Measurements from ENCODE around the gene RASGRP2. TPM values are rescaled to one million over a fixed set of nuclear protein-coding genes. Genes with fewer than 3 reads are reported as not detected.

The RASGRP2 gene
- total and polyA plus RNA-seq, 2 donors = 38.1 to 227 TPM

DNA sequence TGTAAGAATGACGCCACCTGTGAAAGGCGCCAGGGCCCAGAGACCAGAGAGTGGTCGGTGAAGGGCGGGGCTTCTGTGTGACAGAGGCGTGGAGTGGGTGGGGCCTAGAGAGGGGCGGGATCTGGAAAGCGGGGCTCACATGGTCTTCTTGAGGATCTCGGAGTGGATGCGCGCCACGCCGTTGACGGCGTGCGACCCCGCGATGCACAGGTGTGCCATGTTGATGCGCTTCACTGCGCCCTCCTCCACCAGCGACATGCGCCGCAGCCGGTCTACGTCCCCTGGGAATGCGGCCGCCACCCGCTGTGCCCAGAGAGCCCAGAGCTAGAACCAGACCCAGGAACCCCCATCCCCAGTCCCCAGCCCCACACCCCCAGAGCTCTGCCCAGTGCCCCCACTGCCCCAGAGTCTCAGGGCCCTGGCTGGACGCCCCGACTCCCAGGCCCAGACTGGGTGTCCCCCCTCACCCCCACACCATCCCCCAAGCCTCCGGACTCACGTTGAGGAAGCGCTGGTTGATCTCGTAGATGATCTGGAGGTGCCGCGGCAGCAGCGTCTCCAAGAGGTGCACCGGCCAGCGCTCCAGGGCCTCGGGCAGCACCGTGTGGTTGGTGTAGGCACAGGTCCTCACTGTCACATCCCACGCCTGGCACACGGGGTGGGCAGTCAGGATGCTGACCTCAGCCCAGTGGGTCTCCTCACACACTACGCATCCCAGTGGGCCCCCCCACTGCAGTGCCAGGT, 9.6 kb upstream of the RASGRP2 start:
- Histone ChIP-seq H3K4me1 (ENCODE audit: control insufficient read depth in 2 of 2, insufficient read depth in 2 of 2, low read length in 2 of 2) (no peaks in the 10 kb centered on the region), H3K27ac (ENCODE audit: low read depth in 1 of 2, low read length in 1 of 2) (no peak overlapping the region), H3K4me3 (ENCODE audit: low read length in 2 of 2) (no peak overlapping the region), H3K27me3 (ENCODE audit: control insufficient read depth in 2 of 2, insufficient read depth in 1 of 2, low read length in 1 of 2) (no peaks in the 10 kb centered on the region), H3K9me3 (ENCODE audit: control insufficient read depth in 2 of 2, insufficient read depth in 1 of 2, low read length in 1 of 2) (no peaks in the 10 kb centered on the region), H3K36me3 (ENCODE audit: control insufficient read depth in 2 of 2, insufficient read depth in 2 of 2, low read length in 1 of 2) (peaks cover 2 to 16% of the 10 kb centered on the region in 2 donors)
- WGBS = 96% methylated on average over 43 of the region's 43 CpGs
- DNase-seq (ENCODE audit: low read depth in 6 of 9, low spot score in 9 of 9) = no peak

- Histone ChIP-seq H3K9me3 (ENCODE audit: control insufficient read depth in 2 of 2, insufficient read depth in 1 of 2, low read length in 1 of 2) (no peaks in the 10 kb centered on the region), H3K27me3 (ENCODE audit: control insufficient read depth in 2 of 2, insufficient read depth in 1 of 2, low read length in 1 of 2) (no peaks in the 10 kb centered on the region), H3K27ac (ENCODE audit: low read depth in 1 of 2, low read length in 1 of 2) (no peak overlapping the region), H3K4me3 (ENCODE audit: low read length in 2 of 2) (no peak overlapping the region), H3K4me1 (ENCODE audit: control insufficient read depth in 2 of 2, insufficient read depth in 2 of 2, low read length in 2 of 2) (peaks cover 0 to 3% of the 10 kb centered on the region in 2 donors), H3K36me3 (ENCODE audit: control insufficient read depth in 2 of 2, insufficient read depth in 2 of 2, low read length in 1 of 2) (peaks cover 2 to 16% of the 10 kb centered on the region in 2 donors)
- WGBS = 98% methylated on average over 7 of the region's 7 CpGs
- DNase-seq (ENCODE audit: low read depth in 6 of 9, low spot score in 9 of 9) = no peak
Measured at GRCh38 chr11:64753019-64753379, 9.1 kb upstream of the RASGRP2 start.

DNA sequence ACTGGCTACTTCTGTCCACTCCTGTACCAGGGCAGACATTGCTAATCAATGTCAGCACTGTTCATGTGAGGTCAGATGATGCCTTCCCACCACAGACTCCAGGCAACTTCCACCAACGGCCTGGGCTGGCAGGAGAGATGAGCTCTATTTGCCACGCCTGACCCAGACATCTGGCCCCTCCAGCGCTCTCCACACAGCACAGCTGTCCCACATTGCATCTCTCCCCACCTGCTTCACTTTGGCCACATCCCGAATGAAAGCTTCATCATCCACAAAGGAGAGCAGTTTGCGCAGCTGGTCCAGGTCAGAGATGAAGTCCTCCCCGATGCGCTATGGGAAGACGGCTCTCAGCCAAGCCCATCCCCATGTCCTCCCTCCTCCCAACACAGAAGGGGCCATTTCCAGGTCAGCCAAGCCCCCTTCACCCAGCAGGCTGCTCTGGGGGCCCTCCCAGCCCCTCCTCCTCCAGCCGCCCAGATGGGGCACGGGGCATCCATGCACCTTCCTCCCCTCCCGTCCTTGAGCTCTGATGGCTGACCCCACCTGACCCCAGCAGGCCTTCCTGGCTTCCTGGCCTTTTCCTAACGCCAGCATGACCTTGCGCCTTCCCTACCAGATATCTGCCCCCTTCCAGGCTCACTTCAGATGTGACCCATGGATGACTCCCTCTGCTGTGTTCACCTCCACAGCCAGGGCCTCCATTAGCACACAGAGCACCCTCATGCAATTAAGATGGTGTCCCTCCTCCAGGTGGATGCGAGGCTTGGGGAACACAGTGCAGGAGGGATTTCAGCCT, 8.4 kb upstream of the RASGRP2 start:
- H3K4me1 ChIP-seq (ENCODE audit: control insufficient read depth in 2 of 2, insufficient read depth in 2 of 2, low read length in 2 of 2) = peaks cover 0 to 4% of the 10 kb centered on the region in 2 donors
- H3K27ac ChIP-seq (ENCODE audit: low read depth in 1 of 2, low read length in 1 of 2) = no peak overlapping the region
- H3K36me3 ChIP-seq (ENCODE audit: control insufficient read depth in 2 of 2, insufficient read depth in 2 of 2, low read length in 1 of 2) = peaks cover 2 to 16% of the 10 kb centered on the region in 2 donors
- no peaks in the 10 kb centered on the region for H3K9me3 ChIP-seq (ENCODE audit: control insufficient read depth in 2 of 2, insufficient read depth in 1 of 2, low read length in 1 of 2)
- no peaks in the 10 kb centered on the region for H3K27me3 ChIP-seq (ENCODE audit: control insufficient read depth in 2 of 2, insufficient read depth in 1 of 2, low read length in 1 of 2)
- H3K4me3 ChIP-seq (ENCODE audit: low read length in 2 of 2) = no peak overlapping the region
- WGBS = 96% methylated on average over 14 of the region's 14 CpGs
- no peak for DNase-seq (ENCODE audit: low read depth in 6 of 9, low spot score in 9 of 9)

- Histone ChIP-seq H3K27me3 (ENCODE audit: control insufficient read depth in 2 of 2, insufficient read depth in 1 of 2, low read length in 1 of 2) (no peaks in the 10 kb centered on the region), H3K27ac (ENCODE audit: low read depth in 1 of 2, low read length in 1 of 2) (no peak overlapping the region), H3K9me3 (ENCODE audit: control insufficient read depth in 2 of 2, insufficient read depth in 1 of 2, low read length in 1 of 2) (peaks cover 0 to 4% of the 10 kb centered on the region in 2 donors), H3K4me3 (ENCODE audit: low read length in 2 of 2) (no peak overlapping the region), H3K36me3 (ENCODE audit: control insufficient read depth in 2 of 2, insufficient read depth in 2 of 2, low read length in 1 of 2) (peaks cover 2 to 16% of the 10 kb centered on the region in 2 donors), H3K4me1 (ENCODE audit: control insufficient read depth in 2 of 2, insufficient read depth in 2 of 2, low read length in 2 of 2) (peaks cover 0 to 11% of the 10 kb centered on the region in 2 donors)
- WGBS = 99% methylated on average over 9 of the region's 9 CpGs
- DNase-seq (ENCODE audit: low read depth in 6 of 9, low spot score in 9 of 9) = no peak
Measured at GRCh38 chr11:64751580-64751979, 7.6 kb upstream of the RASGRP2 start.

GRCh38 chr11:64751136-64751535, 7.2 kb upstream of the RASGRP2 start:
- H3K27me3 ChIP-seq (ENCODE audit: control insufficient read depth in 2 of 2, insufficient read depth in 1 of 2, low read length in 1 of 2) = no peaks in the 10 kb centered on the region
- H3K27ac ChIP-seq (ENCODE audit: low read depth in 1 of 2, low read length in 1 of 2) = no peak overlapping the region
- no peak overlapping the region for H3K4me3 ChIP-seq (ENCODE audit: low read length in 2 of 2)
- peaks cover 4 to 16% of the 10 kb centered on the region in 2 donors for H3K4me1 ChIP-seq (ENCODE audit: control insufficient read depth in 2 of 2, insufficient read depth in 2 of 2, low read length in 2 of 2)
- peaks cover 2 to 16% of the 10 kb centered on the region in 2 donors for H3K36me3 ChIP-seq (ENCODE audit: control insufficient read depth in 2 of 2, insufficient read depth in 2 of 2, low read length in 1 of 2)
- DNase-seq (ENCODE audit: low read depth in 6 of 9, low spot score in 9 of 9) = no peak
- H3K9me3 ChIP-seq (ENCODE audit: control insufficient read depth in 2 of 2, insufficient read depth in 1 of 2, low read length in 1 of 2) = peaks cover 0 to 7% of the 10 kb centered on the region in 2 donors
- WGBS = 97% methylated on average over 9 of the region's 9 CpGs

- whole genome bisulfite sequencing = 95% methylated on average over 13 of the region's 13 CpGs
- Histone ChIP-seq H3K9me3 (ENCODE audit: control insufficient read depth in 2 of 2, insufficient read depth in 1 of 2, low read length in 1 of 2) (peaks cover 0 to 7% of the 10 kb centered on the region in 2 donors), H3K27me3 (ENCODE audit: control insufficient read depth in 2 of 2, insufficient read depth in 1 of 2, low read length in 1 of 2) (no peaks in the 10 kb centered on the region), H3K4me1 (ENCODE audit: control insufficient read depth in 2 of 2, insufficient read depth in 2 of 2, low read length in 2 of 2) (peaks cover 5 to 22% of the 10 kb centered on the region in 2 donors), H3K4me3 (ENCODE audit: low read length in 2 of 2) (no peak overlapping the region), H3K36me3 (ENCODE audit: control insufficient read depth in 2 of 2, insufficient read depth in 2 of 2, low read length in 1 of 2) (peaks cover 2 to 16% of the 10 kb centered on the region in 2 donors), H3K27ac (ENCODE audit: low read depth in 1 of 2, low read length in 1 of 2) (no peak overlapping the region)
- no peak for DNase-seq (ENCODE audit: low read depth in 6 of 9, low spot score in 9 of 9)
Measured at GRCh38 chr11:64750361-64751054, 6.6 kb upstream of the RASGRP2 start.

DNA sequence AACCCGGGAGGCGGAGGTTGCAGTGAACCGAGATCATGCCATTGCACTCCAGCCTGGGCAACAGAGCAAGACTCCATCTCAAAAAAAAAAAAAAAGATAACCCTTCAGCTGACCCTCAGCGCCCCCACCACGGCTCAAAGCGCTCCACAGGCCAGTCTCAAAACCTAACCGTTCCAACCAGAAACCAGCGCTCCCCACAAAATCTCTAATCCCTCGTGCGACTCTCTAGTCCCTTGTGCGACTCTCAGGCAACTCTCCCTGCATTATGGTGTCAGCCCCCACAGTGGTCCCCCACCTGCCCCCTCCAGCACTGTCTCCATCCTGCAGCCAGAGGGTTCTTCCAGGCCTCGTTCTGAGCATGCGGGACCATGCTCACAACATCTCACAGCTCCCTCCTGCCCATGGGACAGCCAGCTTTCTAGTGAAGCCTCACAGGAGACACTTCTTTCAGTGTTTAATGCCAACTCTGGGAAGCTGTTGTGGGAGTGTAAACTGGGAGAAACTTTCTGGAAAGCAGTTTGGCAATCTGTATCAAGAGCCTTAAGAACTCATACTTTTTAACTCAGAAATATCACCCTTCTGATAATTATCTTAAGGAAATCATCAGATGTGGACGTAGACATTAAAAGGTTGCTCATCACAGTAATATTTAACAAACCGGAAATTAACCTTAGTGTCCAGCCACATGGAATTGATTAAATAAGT, 4.2 kb upstream of the RASGRP2 start:
- Histone ChIP-seq H3K27ac (ENCODE audit: low read depth in 1 of 2, low read length in 1 of 2) (no peak overlapping the region), H3K36me3 (ENCODE audit: control insufficient read depth in 2 of 2, insufficient read depth in 2 of 2, low read length in 1 of 2) (peaks cover 2 to 6% of the 10 kb centered on the region in 2 donors), H3K4me3 (ENCODE audit: low read length in 2 of 2) (no peak overlapping the region), H3K27me3 (ENCODE audit: control insufficient read depth in 2 of 2, insufficient read depth in 1 of 2, low read length in 1 of 2) (peaks cover 0 to 15% of the 10 kb centered on the region in 2 donors), H3K9me3 (ENCODE audit: control insufficient read depth in 2 of 2, insufficient read depth in 1 of 2, low read length in 1 of 2) (peaks cover 0 to 7% of the 10 kb centered on the region in 2 donors), H3K4me1 (ENCODE audit: control insufficient read depth in 2 of 2, insufficient read depth in 2 of 2, low read length in 2 of 2) (peaks cover 11 to 40% of the 10 kb centered on the region in 2 donors)
- no peak for DNase-seq (ENCODE audit: low read depth in 6 of 9, low spot score in 9 of 9)
- WGBS = 96% methylated on average over 15 of the region's 15 CpGs

DNA sequence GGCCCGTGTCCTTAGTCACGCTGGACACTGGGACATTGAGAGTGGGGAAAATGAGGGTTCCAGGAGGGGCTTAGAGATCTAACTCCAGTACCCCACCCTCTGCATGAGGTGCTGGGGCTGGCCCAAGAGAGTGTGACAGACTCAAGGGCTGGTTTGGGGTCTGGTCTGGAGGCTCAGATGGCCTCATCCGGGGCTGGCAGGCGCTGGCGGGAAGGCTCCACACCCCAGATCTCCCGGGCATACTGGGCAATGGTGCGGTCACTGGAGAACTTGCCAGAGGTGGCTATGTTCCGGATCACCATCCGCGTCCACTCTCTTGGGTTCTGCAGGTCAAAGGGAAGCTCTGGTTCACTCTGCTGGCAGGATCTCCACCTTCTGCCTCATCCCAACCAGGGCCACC, 2.5 kb upstream of the RASGRP2 start:
- Histone ChIP-seq H3K4me1 (ENCODE audit: control insufficient read depth in 2 of 2, insufficient read depth in 2 of 2, low read length in 2 of 2) (peaks cover 18 to 56% of the 10 kb centered on the region in 2 donors), H3K36me3 (ENCODE audit: control insufficient read depth in 2 of 2, insufficient read depth in 2 of 2, low read length in 1 of 2) (peaks cover 0 to 2% of the 10 kb centered on the region in 2 donors), H3K27ac (ENCODE audit: low read depth in 1 of 2, low read length in 1 of 2) (peak overlapping the region; percentile 71 to 96), H3K4me3 (ENCODE audit: low read length in 2 of 2) (no peak overlapping the region), H3K27me3 (ENCODE audit: control insufficient read depth in 2 of 2, insufficient read depth in 1 of 2, low read length in 1 of 2) (peaks cover 0 to 31% of the 10 kb centered on the region in 2 donors), H3K9me3 (ENCODE audit: control insufficient read depth in 2 of 2, insufficient read depth in 1 of 2, low read length in 1 of 2) (peaks cover 0 to 7% of the 10 kb centered on the region in 2 donors)
- WGBS = 82% methylated on average over 10 of the region's 10 CpGs
- DNase-seq (ENCODE audit: low read depth in 6 of 9, low spot score in 9 of 9) = no peak

Measured in thymus (tissue), 11 donors.